ENCODE measurements around the gene ERGIC1. TPM values are rescaled to one million over a fixed set of nuclear protein-coding genes. Genes with fewer than 3 reads are reported as not detected.

ERGIC1 gene
- total RNA-seq, 1 experiment from 2014 or later: 77.0 TPM

DNA sequence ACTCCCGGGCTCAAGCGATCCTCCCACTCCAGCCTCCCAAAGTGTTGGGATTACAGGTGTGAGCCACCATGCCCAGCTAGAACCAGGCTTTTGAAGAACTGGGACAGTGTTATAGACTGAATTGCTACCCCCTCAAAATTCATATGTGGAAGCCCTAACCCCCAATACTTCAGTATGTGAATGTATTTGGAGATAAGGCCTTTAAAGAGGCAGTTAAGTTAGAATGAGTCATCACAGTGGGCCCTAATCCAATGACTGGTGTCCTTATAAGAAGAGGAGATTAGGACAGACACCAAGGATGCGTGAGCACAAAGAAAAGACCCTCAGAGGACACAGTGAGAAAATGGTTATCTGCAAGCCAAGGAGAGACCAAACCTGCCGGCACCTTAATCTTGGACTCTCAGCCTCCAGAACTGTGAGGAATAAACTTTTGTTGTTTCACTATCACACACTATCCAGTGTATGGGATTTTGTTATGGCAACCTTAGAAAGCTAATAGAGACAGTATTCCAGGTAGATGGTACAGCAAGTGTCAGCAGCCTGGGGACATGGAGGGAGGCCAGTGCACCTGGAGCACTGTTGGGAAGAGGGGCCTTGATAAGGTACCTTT lies 31.4 kb upstream of the ERGIC1 start:
- Mint-ChIP-seq H3K9me3 (no peaks in the 10 kb centered on the region), H3K27ac (peak overlapping the region in 1 of 3 experiments; percentile 33; a peak in 2 of 7 replicates), H3K27me3 (ENCODE audit: low read depth) (peaks cover 16% of the 10 kb centered on the region), H3K4me3 (no peak overlapping the region), H3K4me1 (peaks cover 12% of the 10 kb centered on the region in 2 experiments), H3K36me3 (ENCODE audit: insufficient read depth in 1 of 3, low read depth in 3 of 3) (no peaks in the 10 kb centered on the region)
- no peak overlapping the region for H3K4me2 ChIP-seq (ENCODE audit: insufficient read depth, insufficient read length, low read length)
- H3K9ac ChIP-seq (ENCODE audit: extremely low read depth, insufficient read length, low read length): no peak overlapping the region
- TF ChIP-seq, protein P1, sequence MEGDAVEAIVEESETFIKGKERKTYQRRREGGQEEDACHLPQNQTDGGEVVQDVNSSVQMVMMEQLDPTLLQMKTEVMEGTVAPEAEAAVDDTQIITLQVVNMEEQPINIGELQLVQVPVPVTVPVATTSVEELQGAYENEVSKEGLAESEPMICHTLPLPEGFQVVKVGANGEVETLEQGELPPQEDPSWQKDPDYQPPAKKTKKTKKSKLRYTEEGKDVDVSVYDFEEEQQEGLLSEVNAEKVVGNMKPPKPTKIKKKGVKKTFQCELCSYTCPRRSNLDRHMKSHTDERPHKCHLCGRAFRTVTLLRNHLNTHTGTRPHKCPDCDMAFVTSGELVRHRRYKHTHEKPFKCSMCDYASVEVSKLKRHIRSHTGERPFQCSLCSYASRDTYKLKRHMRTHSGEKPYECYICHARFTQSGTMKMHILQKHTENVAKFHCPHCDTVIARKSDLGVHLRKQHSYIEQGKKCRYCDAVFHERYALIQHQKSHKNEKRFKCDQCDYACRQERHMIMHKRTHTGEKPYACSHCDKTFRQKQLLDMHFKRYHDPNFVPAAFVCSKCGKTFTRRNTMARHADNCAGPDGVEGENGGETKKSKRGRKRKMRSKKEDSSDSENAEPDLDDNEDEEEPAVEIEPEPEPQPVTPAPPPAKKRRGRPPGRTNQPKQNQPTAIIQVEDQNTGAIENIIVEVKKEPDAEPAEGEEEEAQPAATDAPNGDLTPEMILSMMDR (conservative IDR thresholded peaks at IDR 0.05): no peak
- no peak overlapping the region for H3K14ac ChIP-seq (ENCODE audit: insufficient read depth, low read length)
- no peak overlapping the region for H3T11ph ChIP-seq (ENCODE audit: low read length)
- H3K79me2 ChIP-seq (ENCODE audit: insufficient read depth, low read length): no peaks in the 10 kb centered on the region
- H2AK5ac ChIP-seq (ENCODE audit: insufficient read length, low read length): no peak overlapping the region
- no peak overlapping the region for H2BK5ac ChIP-seq (ENCODE audit: insufficient read length, low read length)
- H3K27ac ChIP-seq (ENCODE audit: insufficient read length, low read depth, low read length): no peak overlapping the region
- H4K8ac ChIP-seq (replicated peaks; ENCODE audit: insufficient read length, low read depth, low read length): no peak overlapping the region
- H2BK120ac ChIP-seq (ENCODE audit: low read depth, low read length, poor library complexity, severe bottlenecking): no peak overlapping the region
- no peak overlapping the region for H2AFZ ChIP-seq (ENCODE audit: low read length)
- no peak overlapping the region for H3K23ac ChIP-seq (ENCODE audit: insufficient read length, low read depth, low read length)
- no CpG with 5 or more reads among the region's 4 CpGs for WGBS (ENCODE audit: extremely low coverage, insufficient read length, low lambda C conversion rate)
- DNase-seq: no peak
- no peak overlapping the region for H3K56ac ChIP-seq (ENCODE audit: insufficient read length, low read depth, low read length)
- peaks cover 3% of the 10 kb centered on the region for H3K4me1 ChIP-seq (ENCODE audit: insufficient read depth, low read length)
- H4K5ac ChIP-seq (ENCODE audit: insufficient read length, low read depth, low read length): no peak overlapping the region
- H3K4ac ChIP-seq (ENCODE audit: low read depth, low read length): no peak overlapping the region
- H3K9me3 ChIP-seq (ENCODE audit: control insufficient read depth, low read depth, low read length): no peaks in the 10 kb centered on the region
- H2BK20ac ChIP-seq (ENCODE audit: low read depth, low read length, poor library complexity, severe bottlenecking): no peak overlapping the region
- H2BK15ac ChIP-seq (ENCODE audit: low read depth, low read length): no peak overlapping the region
- H4K91ac ChIP-seq (ENCODE audit: insufficient read length, low read depth, low read length): no peak overlapping the region
- H4K20me1 ChIP-seq (ENCODE audit: control insufficient read depth, insufficient read depth, insufficient read length): no peaks in the 10 kb centered on the region
- H3K23me2 ChIP-seq (ENCODE audit: insufficient read length, low read depth, low read length, poor library complexity, severe bottlenecking): no peaks in the 10 kb centered on the region
- H3K18ac ChIP-seq (ENCODE audit: insufficient read length, low read depth, low read length): no peak overlapping the region
- no peaks in the 10 kb centered on the region for H3K27me3 ChIP-seq (ENCODE audit: insufficient read depth, low read length)
- H3K79me1 ChIP-seq (ENCODE audit: insufficient read depth, low read depth, low read length, poor library complexity, severe bottlenecking): no peaks in the 10 kb centered on the region
- no peak overlapping the region for H2BK12ac ChIP-seq (ENCODE audit: insufficient read length, low read depth, low read length)

Measured in H9 (cell line).